Measurements from ENCODE around the gene PKN3.

Gene PKN3

DNA sequence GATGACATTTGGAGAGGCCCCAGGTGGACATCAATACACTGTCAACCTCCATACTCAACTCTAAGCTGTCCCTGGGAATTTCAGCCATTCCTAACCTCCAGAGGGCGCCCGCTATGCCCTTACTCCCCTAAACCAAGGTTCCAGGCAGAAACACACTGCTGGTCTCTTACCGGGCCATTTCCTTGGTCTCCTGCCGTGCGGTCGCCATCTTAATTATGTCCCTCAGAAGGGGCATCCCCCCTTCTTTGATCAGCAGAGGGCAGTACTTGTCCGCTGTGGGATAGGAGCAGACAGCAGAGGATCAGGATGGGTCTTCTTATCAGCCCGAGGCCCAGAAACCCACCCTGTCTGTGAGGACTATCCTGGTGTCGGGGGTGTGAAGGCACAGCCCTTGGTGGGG, 31.0 kb downstream of the PKN3 start:
- Histone ChIP-seq H3K4me3 (ENCODE audit: low read length, poor library complexity, severe bottlenecking) (no peak overlapping the region), H3K36me3 (ENCODE audit: insufficient read depth, low read length) (no peaks in the 10 kb centered on the region), H3F3A (ENCODE audit: low read depth) (no peaks in the 10 kb centered on the region), H3K9ac (ENCODE audit: low read depth, low read length, poor library complexity, severe bottlenecking) (no peak overlapping the region), H2AFZ (ENCODE audit: low read length) (no peak overlapping the region), H3K9me3 (ENCODE audit: insufficient read depth, low read depth, low read length) (no peaks in the 10 kb centered on the region), H3K4me1 (ENCODE audit: insufficient read depth, low read length, poor library complexity, severe bottlenecking) (no peaks in the 10 kb centered on the region), H3K9me2 (replicated peaks; ENCODE audit: low read depth, low read length) (no peaks in the 10 kb centered on the region), H4K20me1 (ENCODE audit: insufficient read depth, low read length, poor library complexity, severe bottlenecking) (no peaks in the 10 kb centered on the region), H3K79me2 (ENCODE audit: insufficient read depth, low read length) (no peaks in the 10 kb centered on the region), H3K4me2 (ENCODE audit: low read depth, low read length, poor library complexity, severe bottlenecking) (no peak overlapping the region), H3K27me3 (ENCODE audit: insufficient read depth, low read length, poor library complexity, severe bottlenecking) (no peaks in the 10 kb centered on the region)
- no peak for TF ChIP-seq EZH2phosphoT487 (IDR thresholded peaks at IDR 0.05; ENCODE audit: borderline replicate concordance)
- TF ChIP-seq, protein P1, sequence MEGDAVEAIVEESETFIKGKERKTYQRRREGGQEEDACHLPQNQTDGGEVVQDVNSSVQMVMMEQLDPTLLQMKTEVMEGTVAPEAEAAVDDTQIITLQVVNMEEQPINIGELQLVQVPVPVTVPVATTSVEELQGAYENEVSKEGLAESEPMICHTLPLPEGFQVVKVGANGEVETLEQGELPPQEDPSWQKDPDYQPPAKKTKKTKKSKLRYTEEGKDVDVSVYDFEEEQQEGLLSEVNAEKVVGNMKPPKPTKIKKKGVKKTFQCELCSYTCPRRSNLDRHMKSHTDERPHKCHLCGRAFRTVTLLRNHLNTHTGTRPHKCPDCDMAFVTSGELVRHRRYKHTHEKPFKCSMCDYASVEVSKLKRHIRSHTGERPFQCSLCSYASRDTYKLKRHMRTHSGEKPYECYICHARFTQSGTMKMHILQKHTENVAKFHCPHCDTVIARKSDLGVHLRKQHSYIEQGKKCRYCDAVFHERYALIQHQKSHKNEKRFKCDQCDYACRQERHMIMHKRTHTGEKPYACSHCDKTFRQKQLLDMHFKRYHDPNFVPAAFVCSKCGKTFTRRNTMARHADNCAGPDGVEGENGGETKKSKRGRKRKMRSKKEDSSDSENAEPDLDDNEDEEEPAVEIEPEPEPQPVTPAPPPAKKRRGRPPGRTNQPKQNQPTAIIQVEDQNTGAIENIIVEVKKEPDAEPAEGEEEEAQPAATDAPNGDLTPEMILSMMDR (conservative IDR thresholded peaks at IDR 0.05; ENCODE audit: low read length): peak; percentile 36

DNA sequence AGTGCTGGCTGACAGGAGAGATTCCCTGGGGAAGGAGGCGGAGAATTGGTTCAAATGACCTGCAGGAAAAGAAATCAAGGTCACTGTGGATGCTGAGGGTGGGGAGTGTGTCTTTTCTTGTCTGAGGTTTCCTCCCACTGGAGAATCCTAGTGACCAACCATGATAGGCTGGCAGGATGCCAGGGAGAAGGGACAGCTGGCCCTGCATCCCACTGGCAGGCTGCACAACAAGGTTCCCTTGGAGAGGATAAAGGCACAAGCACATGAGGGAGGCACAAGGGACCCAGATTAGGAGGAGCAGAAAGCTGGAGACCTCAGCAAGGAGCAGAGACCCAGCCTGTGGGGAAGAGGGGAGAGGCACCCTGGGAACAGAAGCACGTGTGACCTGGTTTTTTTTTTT, 33.1 kb downstream of the PKN3 start:
- TF ChIP-seq, protein P1 (conservative IDR thresholded peaks at IDR 0.05; ENCODE audit: low read length): no peak
- no peak for TF ChIP-seq EZH2phosphoT487 (IDR thresholded peaks at IDR 0.05; ENCODE audit: borderline replicate concordance)
- no peaks in the 10 kb centered on the region for H3K9me3 ChIP-seq (ENCODE audit: insufficient read depth, low read depth, low read length)
- H3K9ac ChIP-seq (ENCODE audit: low read depth, low read length, poor library complexity, severe bottlenecking): no peak overlapping the region
- no peaks in the 10 kb centered on the region for H3K36me3 ChIP-seq (ENCODE audit: insufficient read depth, low read length)
- H3K27me3 ChIP-seq (ENCODE audit: insufficient read depth, low read length, poor library complexity, severe bottlenecking): no peaks in the 10 kb centered on the region
- H2AFZ ChIP-seq (ENCODE audit: low read length): no peak overlapping the region
- H3K4me2 ChIP-seq (ENCODE audit: low read depth, low read length, poor library complexity, severe bottlenecking): no peak overlapping the region
- no peaks in the 10 kb centered on the region for H3K79me2 ChIP-seq (ENCODE audit: insufficient read depth, low read length)
- no peaks in the 10 kb centered on the region for H3K4me1 ChIP-seq (ENCODE audit: insufficient read depth, low read length, poor library complexity, severe bottlenecking)
- H3K9me2 ChIP-seq (replicated peaks; ENCODE audit: low read depth, low read length): no peaks in the 10 kb centered on the region
- H3K4me3 ChIP-seq (ENCODE audit: low read length, poor library complexity, severe bottlenecking): no peak overlapping the region
- no peaks in the 10 kb centered on the region for H3F3A ChIP-seq (ENCODE audit: low read depth)
- H4K20me1 ChIP-seq (ENCODE audit: insufficient read depth, low read length, poor library complexity, severe bottlenecking): no peaks in the 10 kb centered on the region

DNA sequence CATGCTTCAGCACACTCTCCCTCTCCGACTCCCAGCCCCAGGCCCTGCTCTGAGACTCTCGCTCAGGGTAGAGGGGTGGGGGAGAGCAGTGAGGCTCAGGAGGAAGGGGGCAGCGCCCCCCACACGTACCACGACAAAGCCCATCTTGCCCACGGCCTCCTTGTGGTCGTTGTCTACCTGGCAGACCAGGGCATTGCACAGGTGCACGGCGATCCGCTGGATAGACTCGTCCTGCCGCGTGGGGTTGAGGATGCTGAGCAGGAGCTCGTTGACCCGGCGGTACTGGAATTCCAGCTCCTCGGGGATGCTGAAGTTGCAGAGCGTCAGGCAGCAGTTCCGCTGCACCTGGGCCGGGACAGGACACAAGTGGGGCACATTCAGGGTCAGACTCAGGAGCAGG, 40.1 kb downstream of the PKN3 start:
- no peaks in the 10 kb centered on the region for H3F3A ChIP-seq (ENCODE audit: low read depth)
- no peaks in the 10 kb centered on the region for H3K9me2 ChIP-seq (replicated peaks; ENCODE audit: low read depth, low read length)
- H3K36me3 ChIP-seq (ENCODE audit: insufficient read depth, low read length): no peaks in the 10 kb centered on the region
- no peak for TF ChIP-seq EZH2phosphoT487 (IDR thresholded peaks at IDR 0.05; ENCODE audit: borderline replicate concordance)
- TF ChIP-seq, protein P1 (conservative IDR thresholded peaks at IDR 0.05; ENCODE audit: low read length): no peak
- H4K20me1 ChIP-seq (ENCODE audit: insufficient read depth, low read length, poor library complexity, severe bottlenecking): no peaks in the 10 kb centered on the region
- no peaks in the 10 kb centered on the region for H3K27me3 ChIP-seq (ENCODE audit: insufficient read depth, low read length, poor library complexity, severe bottlenecking)
- no peak overlapping the region for H3K4me3 ChIP-seq (ENCODE audit: low read length, poor library complexity, severe bottlenecking)
- H3K4me1 ChIP-seq (ENCODE audit: insufficient read depth, low read length, poor library complexity, severe bottlenecking): no peaks in the 10 kb centered on the region
- H3K9ac ChIP-seq (ENCODE audit: low read depth, low read length, poor library complexity, severe bottlenecking): no peak overlapping the region
- no peaks in the 10 kb centered on the region for H3K9me3 ChIP-seq (ENCODE audit: insufficient read depth, low read depth, low read length)
- H3K4me2 ChIP-seq (ENCODE audit: low read depth, low read length, poor library complexity, severe bottlenecking): no peak overlapping the region
- no peaks in the 10 kb centered on the region for H3K79me2 ChIP-seq (ENCODE audit: insufficient read depth, low read length)
- H2AFZ ChIP-seq (ENCODE audit: low read length): no peak overlapping the region
